ENCODE results near the gene SLC5A1.

The SLC5A1 gene

DNA sequence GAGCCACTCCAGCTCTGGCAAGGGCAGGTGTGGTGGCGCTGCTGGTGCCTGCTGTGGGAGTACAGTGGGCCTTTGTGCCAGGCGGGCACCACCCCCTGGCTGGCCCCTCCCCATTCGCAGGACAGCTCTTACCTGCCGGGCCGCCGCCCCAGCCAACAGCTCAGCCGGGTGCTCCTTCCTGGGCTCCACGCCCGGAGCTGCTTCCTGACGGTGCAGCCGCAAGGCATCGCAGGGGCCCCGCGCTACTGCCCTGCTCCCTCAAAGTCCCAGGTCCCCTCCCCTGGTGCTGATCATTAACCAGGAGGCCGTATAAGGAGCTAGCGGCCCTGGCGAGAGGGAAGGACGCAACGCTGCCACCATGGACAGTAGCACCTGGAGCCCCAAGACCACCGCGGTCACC is at the start of gene SLC5A1:
SLC5A1 (plus strand) TSS at position 338 of the 400 bp plus-strand sequence; CDS start at position 359, 21 bp downstream.
- DNase-seq (ENCODE audit: low read depth in 3 of 3): no peak

GRCh38 chr22:31995046-31995445 is 48.0 kb upstream of the SLC5A1 start:
- DNase-seq (ENCODE audit: low read depth in 3 of 3): no peak

- no peak for DNase-seq (ENCODE audit: low read depth in 3 of 3)
These were observed 47.3 kb upstream of the SLC5A1 start for GRCh38 chr22:31995807-31996206.

DNA sequence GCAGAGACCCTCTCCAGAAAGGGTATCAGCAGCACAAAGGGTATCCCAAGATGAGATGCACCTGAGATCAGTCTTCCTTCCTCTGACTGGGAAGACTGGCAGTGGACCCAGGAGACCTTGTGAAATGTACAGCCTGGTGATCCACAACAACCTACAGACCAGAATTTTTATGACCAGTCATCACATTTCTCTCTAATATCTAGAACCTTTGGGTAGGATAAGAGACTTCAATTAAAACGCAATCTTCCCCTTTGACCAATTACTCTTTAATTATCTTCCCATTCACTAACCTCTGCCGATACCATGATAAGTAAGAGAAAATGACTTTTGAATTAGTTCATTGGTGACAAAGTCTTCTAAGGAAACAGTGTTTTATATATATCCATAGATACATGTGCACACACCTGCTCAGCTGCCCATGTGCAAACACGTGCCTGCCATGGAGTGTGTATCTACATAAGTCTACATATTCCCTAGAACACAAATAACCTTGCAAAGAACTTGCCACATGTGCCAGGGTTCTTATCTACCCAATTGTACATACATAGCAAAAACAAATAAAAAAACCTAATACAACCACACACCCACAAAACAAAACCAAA is 44.2 kb upstream of the SLC5A1 start:
- DNase-seq (ENCODE audit: low read depth in 3 of 3): no peak

DNA sequence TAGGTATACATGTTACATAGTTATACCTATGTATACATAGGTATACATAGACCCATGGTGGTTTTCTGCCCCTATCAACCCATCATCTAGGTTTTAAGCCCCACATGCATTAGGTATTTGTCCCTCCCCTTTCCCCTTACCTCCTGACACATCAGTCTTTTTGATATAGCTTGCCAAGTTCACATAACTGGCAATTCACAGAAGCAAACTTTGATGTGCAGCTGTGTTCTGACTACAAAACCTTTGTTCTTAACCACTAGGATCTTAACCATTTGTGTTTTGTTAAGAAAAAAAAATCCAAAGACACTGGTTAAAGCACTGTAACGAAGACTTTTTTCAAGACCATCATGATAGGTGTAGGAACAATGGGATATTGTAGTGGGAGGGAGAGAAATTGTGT is 42.9 kb upstream of the SLC5A1 start:
- no peak for DNase-seq (ENCODE audit: low read depth in 3 of 3)

GRCh38 chr22:32005453-32005852 is 37.6 kb upstream of the SLC5A1 start:
- DNase-seq (ENCODE audit: low read depth in 3 of 3): no peak

DNA sequence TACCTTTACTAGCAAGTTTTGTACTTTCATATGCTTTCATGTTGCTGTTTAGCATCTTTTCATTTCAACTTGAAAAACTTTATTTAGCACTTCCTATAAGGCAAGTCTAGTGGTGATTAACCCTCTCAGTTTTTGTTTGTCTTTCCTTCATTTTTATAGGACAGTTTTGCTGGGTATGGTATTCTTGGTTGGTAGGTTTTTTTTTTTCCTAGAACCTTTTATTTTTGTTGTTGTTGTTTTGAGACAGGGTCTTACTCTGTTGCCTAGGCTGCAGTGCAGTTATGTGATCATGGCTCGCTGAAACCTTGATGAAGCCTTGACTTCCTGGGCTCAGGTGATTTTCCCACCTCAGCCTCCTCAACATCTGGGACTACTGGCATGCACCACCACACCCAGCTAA is 29.9 kb upstream of the SLC5A1 start:
- DNase-seq (ENCODE audit: low read depth in 3 of 3): no peak

DNA sequence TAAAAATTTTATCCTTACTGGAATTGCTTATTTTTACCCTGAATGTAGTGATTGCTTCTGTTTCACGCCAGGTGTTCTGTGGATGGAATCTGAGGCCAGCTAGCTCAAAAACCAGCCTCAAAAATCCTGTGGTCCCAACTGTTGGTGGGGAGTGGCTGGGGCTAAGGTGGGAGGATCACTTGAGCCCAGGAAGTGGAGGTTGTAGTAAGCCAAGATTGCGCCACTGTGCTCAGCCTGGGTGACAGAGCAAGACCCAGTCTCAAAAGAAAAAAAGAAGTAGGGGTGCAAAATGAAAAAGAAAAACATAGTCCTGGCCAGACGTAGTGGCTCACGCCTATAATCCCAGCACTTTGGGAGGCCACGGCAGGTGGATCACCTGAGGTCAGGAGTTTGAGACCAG is 27.0 kb upstream of the SLC5A1 start:
- DNase-seq (ENCODE audit: low read depth in 3 of 3): no peak

- DNase-seq (ENCODE audit: low read depth in 3 of 3): no peak
These were observed 25.0 kb upstream of the SLC5A1 start for GRCh38 chr22:32018056-32018455.

- no peak for DNase-seq (ENCODE audit: low read depth in 3 of 3)
These were observed 22.9 kb upstream of the SLC5A1 start for GRCh38 chr22:32020117-32020516.

DNA sequence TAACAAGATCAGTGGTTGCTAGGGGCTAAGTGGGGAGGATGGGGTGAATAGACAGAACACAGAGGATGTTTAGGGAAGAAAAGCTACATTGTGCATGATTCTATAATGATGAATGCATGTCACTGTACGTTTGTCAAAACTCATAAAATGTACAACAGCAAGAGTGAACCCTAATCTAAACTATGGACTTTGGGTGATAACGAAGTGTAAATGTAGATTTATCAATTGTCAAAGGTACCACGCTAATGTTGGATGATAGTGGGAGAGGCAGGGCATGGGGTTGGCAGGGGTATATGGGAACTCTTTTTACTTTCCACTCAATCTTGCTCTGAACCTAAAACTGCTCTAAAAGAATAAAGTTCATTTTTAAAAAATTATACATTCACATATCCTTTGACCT is 21.3 kb upstream of the SLC5A1 start:
- no peak for DNase-seq (ENCODE audit: low read depth in 3 of 3)

GRCh38 chr22:32023251-32023827 is 19.7 kb upstream of the SLC5A1 start:
- DNase-seq (ENCODE audit: low read depth in 3 of 3): no peak

DNA sequence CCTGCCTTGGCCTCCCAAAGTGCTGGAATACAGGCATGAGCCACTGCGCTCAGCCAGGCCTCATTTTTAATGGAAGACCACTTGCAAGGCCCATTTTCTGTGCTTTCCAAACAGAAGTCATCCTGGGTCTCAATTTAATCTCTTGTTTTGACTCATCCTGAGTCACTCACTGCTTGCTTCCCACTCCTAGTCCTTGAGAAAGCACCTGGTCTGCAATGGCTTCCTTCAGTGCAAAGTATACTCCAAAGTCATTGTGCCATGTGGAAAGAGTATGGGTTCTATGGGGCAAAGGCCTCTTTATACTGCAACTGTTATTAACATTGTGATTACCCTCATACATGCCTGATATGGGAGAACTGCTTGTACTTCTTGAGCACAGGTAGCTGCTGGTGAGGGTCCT is 18.3 kb upstream of the SLC5A1 start:
- DNase-seq (ENCODE audit: low read depth in 3 of 3): no peak

DNA sequence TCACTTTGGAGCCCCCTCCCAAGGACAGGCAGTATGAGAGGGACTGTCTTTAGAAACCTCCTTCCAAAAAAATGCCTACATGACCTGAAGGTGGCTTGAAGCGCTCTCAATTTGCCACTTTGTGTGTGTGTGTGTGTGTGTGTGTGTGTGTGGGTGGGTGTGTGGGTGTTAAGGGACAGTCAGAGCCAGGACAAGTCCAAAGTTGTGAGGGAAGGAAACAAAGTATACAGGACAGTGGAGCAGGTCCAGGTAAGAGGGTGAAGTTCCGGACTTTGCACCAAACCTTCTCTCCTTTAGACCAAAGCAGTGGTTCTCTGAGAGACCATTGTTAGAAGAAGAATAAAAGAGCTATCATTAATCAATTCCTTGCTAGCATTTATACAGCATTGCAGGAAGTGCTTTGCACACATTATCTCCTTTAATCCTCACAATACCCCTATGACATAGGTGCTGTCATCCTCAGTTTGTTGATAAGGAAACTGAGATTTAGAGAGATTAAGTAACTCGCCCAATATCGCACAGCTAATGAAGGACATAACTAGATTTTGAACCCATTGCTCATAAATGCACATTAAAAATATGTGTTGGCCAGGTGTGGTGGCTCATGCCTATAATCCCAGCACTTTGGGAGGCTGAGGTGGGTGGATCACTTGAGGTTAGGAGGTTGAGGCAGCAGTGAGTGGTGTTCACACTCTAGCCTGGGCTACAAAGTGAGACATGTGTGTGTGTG is 12.4 kb upstream of the SLC5A1 start:
- DNase-seq (ENCODE audit: low read depth in 3 of 3): no peak

DNA sequence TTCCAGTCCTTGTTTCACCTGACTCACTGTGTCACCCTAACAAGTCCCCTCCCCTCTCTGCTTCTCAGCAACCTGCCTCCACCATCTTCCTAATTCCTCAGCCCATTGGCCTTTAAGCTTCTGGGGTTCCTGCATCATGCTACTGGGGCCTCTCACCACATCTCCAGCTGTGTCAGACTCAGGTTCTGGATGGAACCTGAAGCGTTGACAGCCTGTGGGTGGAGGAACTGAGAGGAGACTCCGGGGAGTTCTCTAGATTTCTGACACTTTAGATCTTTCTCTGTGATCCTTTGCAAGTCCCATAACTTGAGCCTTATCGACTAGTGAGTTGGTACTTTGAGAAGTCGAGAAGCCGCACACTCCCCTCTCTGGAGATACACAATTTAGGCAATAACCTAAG is 11.6 kb upstream of the SLC5A1 start:
- DNase-seq (ENCODE audit: low read depth in 3 of 3): no peak

DNA sequence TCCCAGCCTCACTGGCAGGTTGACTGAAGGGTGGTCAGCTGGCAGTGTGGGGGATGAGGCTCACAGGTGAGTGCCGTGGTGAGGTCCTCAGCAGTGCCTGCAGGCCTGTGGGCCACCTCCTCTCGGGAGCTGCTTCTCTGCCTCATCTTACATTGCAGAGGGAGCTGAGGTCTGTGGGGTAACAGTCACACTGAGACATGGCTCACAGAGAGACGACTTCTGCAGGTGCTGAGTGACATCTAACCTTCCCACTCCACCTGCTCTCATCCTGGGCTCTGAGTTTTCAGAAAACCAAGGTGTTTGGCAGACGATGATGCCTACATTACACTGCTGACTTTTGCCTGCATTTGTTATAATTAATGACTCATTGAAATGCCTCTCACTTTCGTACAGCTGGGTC is 8.8 kb upstream of the SLC5A1 start:
- no peak for DNase-seq (ENCODE audit: low read depth in 3 of 3)

GRCh38 chr22:32037236-32037635 is 5.8 kb upstream of the SLC5A1 start:
- no peak for DNase-seq (ENCODE audit: low read depth in 3 of 3)

DNA sequence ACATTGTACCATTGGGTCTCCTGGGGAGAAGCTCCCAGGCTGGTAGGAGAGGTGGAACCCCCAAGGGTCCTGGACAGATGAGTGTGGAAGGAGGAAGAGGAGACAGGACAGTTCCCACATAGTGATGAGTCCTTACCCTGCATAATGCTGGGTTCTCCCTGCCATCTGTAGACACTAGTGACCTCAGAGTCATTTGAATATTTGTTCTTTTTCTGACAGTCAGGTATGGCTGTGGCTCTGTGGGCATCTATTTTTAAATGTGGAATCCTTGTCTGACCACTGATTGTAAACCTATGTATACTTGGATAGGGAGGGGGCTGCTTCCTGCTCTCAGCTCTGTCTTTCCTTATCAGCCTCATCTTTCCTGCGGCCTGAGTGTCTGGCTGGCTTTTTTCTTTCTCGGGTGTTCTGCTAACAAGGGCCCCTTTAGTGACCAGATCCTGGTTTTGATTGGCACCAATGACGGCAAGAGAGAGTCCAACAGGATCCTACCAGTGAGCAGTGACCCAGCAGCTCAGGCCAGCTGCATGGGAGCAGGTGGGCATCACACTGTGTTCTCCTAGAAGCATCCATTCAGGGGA is 2.6 kb upstream of the SLC5A1 start:
- no peak for DNase-seq (ENCODE audit: low read depth in 3 of 3)

GRCh38 chr22:32043391-32043790 is 330 bp downstream of the SLC5A1 start:
- no peak for DNase-seq (ENCODE audit: low read depth in 3 of 3)

- no peak for DNase-seq (ENCODE audit: low read depth in 3 of 3)
These were observed 1.4 kb downstream of the SLC5A1 start for GRCh38 chr22:32044477-32044876.

GRCh38 chr22:32044913-32045312 is 1.9 kb downstream of the SLC5A1 start:
- DNase-seq (ENCODE audit: low read depth in 3 of 3): no peak

DNA sequence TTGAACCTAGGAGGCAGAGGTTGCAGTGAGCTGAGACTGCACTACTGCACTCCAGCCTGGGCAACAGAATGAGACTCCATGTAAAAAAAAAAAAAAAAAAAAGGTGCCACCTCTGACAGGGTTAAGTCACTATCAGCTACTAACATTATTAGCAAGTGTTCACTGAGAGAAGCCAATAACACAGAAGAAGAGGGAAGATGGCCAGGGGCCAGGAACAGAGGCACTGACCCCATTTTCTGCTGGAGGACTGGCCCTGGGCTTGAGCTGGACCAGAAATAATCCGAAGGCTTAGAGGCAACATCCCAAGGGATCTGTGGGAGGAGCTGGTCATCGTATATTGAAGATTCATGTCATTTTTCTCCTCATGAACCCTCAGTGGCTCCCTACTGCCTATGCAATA is 5.0 kb downstream of the SLC5A1 start:
- no peak for DNase-seq (ENCODE audit: low read depth in 3 of 3)
